Measurements from ENCODE around the gene LINC00632. TPM values are rescaled to one million over a fixed set of nuclear protein-coding genes. Genes with fewer than 3 reads are reported as not detected.

LINC00632 gene
- total and polyA plus RNA-seq, 8 donors = 0.25 to 45.4 (median 4.2) TPM

GRCh38 chrX:140836874-140837273 lies 127.3 kb downstream of the LINC00632 start:
- no peak overlapping the region for H3K27ac ChIP-seq
- no peak for DNase-seq
- intact Hi-C loops (cut with DNase I; ENCODE audit: low total_unique reads) = no loop called here

More at GRCh38 chrX:140836874-140837273, 127.3 kb downstream of the LINC00632 start:
- 74 to 87% (median 83%) methylated on average over 2 of the region's 2 CpGs for WGBS, 5 donors
- TF ChIP-seq, protein P1, sequence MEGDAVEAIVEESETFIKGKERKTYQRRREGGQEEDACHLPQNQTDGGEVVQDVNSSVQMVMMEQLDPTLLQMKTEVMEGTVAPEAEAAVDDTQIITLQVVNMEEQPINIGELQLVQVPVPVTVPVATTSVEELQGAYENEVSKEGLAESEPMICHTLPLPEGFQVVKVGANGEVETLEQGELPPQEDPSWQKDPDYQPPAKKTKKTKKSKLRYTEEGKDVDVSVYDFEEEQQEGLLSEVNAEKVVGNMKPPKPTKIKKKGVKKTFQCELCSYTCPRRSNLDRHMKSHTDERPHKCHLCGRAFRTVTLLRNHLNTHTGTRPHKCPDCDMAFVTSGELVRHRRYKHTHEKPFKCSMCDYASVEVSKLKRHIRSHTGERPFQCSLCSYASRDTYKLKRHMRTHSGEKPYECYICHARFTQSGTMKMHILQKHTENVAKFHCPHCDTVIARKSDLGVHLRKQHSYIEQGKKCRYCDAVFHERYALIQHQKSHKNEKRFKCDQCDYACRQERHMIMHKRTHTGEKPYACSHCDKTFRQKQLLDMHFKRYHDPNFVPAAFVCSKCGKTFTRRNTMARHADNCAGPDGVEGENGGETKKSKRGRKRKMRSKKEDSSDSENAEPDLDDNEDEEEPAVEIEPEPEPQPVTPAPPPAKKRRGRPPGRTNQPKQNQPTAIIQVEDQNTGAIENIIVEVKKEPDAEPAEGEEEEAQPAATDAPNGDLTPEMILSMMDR (IDR thresholded peaks at IDR 0.05) = no peak
- TF ChIP-seq POLR2AphosphoS5 (IDR thresholded peaks at IDR 0.05) (no peak), POLR2A (IDR thresholded peaks at IDR 0.05) (no peak), EP300 (IDR thresholded peaks at IDR 0.05) (no peak)
- H3K36me3 ChIP-seq = no peaks in the 10 kb centered on the region
- H3K4me3 ChIP-seq = no peak overlapping the region
- no peaks in the 10 kb centered on the region for H3K4me1 ChIP-seq
- H3K27me3 ChIP-seq = no peaks in the 10 kb centered on the region
- H3K9me3 ChIP-seq = no peaks in the 10 kb centered on the region

Other genes with a start within 250 kb of the LINC00632 start
- not detected for gene SOX3, start 204.7 kb upstream of the LINC00632 start, total RNA-seq
- not detected for gene SOX3, start 204.7 kb upstream of the LINC00632 start, polyA plus RNA-seq

All from stomach (tissue), 9 donors.